ENCODE data around the gene NOD2. TPM values are rescaled to one million over a fixed set of nuclear protein-coding genes. Genes with fewer than 3 reads are reported as not detected.

The NOD2 gene
- total RNA-seq: 15.4 TPM

DNA sequence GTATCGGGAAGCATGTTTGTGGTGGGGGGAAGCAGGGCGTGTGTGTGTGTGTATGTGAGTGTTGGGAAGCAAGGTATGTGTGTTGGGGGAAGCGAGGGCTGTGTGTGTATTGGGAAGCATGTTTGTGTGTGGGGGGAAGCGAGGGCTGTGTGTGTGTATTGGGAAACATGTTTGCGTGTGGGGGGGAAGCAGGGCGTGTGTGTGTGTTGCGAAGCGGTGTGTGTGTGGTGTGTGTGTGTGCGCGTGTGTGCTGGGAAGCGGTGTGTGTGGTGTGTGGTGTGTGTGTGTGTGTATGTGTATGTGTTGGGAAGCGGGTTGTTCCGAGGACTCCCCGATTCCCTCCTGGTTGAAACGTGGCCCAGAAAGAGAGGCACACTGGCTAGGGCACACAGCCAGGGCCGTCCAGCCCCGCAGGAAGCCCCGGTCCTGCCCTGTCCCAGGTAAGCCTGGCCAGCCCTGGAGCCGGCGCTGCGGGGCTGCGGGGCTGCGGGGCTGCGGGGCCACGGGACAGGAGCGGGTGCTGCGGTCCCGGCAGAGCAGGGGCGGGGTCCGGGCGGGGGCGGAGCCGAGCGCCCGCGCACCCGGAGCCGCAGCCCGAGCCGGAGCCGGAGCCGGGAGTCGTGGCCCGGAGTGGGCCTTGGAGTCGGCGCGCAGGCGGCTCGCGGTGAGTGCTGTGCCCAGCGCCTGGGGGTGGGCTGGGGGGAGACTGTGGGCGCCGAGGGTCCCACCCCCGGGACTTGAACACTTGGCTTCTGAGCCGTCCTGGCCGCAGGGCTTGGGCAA, at the start of gene NOD2:
Gene NOD2, plus strand, starts transcription at position 608 of the 783 bp plus-strand sequence. CDS start 5,890 bp downstream, outside the sequence.
- ATAC-seq: peak; percentile 40

DNA sequence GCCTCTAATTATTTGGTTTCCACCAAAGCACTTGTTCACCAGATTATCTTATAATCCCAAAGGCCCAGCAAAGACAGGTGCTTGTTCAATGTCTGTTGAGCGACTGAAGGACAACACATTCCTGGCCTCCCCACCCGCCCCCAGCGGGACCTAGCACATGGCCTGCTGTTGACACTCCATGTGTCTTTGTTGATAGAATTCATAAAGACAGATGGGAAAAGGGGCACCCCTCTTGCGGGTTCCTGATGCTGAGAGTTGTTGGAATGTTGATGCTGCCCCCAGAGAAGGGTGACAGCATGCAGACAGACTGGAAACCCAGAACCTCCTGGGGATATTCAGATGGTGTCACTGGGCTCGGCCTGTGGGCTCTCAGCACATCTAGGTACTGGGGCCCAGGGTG, 49.2 kb upstream of the NOD2 start:
- no peak for ATAC-seq

DNA sequence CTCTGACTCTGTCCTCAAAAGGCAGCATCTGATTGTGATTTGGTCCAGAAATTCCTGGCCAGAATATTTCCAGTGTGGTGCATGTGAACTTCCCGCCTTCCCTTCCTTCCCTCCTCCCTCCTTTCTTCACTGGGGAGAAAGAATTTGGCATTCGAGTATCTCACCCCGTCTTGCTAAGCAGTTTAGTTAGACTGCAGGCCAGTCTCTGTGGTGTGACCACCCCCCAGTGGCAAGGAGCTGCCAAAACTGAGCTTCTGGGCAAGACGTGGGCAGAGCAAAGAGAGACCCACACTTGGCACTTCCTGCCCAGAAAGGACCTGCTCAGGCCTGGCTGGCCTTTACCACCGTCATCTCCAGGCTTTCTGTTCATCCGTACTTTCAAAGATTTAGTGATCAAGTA, 48.7 kb upstream of the NOD2 start:
- peak; percentile 42 for ATAC-seq

DNA sequence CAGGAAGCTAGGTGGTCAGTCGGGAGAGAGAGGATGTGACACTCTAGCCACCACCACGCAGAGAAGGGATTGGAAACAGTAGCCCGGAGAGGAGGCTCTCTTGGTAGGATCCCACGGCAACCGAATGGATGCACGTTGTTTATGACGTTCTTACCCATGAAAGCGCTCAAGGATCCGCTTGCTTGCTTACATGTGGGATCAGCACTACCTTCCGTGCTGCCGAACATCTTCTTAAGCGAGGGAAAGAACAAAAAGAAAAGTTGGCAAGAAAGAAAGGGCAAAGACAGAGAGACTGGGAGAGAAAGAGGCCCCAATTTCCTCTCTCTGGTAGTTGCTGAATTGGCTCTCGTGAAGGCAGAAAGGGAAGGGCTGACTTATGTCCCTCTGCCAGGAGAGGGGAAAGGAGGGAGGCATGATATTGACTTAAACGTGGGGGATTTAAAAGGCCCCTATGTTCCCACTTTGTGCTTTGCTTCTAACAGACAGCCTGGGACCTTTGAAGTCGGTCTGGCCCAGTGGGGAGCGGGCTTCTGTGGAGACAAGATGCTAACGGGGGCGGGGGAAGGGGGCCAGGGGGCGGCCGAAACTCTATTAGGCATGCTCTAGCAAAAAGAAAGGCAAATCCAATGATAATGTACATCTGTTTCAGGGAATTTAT, 47.7 kb upstream of the NOD2 start:
- no peak for ATAC-seq

DNA sequence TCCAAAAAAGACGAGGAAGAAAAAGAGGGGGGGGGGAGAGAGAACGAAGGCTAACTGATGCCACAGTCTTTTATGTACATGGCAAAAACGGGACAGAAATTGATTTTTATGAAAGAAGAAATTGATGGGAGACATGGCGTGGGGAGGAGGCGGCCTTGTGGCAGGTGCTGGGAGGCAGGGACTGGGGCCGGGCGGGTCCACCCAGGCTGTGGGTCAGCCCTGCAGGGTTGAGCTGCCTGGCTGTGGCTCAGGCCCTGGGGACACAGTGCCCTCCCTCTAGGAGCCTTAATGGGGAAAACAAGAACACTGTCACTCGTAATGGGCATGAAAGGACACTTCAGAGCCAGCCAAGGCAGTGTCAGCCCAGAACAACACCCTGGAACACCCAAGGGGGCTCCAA, 47.1 kb upstream of the NOD2 start:
- no peak for ATAC-seq

DNA sequence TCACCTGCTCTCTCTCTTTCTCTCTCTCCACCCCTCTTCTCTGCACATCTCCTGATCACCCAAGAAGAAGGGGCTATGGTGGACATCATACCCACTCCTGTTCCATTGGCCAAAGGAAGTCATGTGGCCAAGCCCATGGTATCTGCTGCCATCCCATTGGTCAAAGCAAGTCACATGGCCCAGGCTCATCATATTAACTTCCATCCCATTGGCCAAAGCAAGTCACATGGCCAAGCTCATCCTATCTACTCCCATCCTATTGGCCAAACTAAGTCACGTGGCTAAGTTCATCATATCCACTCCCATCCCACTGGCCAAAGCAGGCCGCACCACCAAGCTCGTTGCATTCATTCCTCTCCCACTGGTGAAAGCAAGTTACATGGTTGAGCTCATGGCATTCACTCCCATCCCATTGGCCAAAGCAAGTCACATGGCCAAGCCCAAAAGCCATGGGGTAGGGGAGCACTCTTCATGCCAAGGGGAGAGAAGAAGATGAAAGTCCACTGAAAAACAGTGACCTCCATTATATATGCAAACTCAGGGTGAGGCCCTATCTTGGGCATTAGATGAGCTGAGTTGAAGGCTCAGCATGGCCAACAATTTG, 41.5 kb upstream of the NOD2 start:
- no peak for ATAC-seq

GRCh38 chr16:50652836-50653425, 40.5 kb upstream of the NOD2 start:
- ATAC-seq: no peak

GRCh38 chr16:50653633-50654519, 39.5 kb upstream of the NOD2 start:
- no peak for ATAC-seq

GRCh38 chr16:50655558-50656055, 37.8 kb upstream of the NOD2 start:
- ATAC-seq: no peak

DNA sequence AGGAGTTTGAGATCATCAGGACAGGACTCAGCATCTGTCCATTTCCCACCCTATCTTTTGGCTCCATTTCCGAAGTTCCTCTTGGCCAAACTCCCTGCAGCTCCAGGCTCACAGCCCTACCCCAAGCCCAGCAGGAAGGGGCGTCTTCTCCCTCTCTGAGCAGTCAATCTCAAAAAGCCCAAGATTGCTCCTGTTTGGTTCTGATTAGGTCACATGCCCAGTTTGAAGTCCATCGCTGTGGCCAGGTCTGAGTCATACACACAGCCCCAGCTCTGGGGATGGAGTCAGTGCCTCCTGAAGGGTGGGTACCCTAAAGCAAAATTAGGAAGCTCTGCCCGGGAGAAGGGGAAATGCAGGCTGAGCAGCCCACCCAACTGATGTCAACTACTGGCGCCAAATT, 36.2 kb upstream of the NOD2 start:
- no peak for ATAC-seq

- no peak for ATAC-seq
Observed at GRCh38 chr16:50659806-50660205, 33.6 kb upstream of the NOD2 start.

DNA sequence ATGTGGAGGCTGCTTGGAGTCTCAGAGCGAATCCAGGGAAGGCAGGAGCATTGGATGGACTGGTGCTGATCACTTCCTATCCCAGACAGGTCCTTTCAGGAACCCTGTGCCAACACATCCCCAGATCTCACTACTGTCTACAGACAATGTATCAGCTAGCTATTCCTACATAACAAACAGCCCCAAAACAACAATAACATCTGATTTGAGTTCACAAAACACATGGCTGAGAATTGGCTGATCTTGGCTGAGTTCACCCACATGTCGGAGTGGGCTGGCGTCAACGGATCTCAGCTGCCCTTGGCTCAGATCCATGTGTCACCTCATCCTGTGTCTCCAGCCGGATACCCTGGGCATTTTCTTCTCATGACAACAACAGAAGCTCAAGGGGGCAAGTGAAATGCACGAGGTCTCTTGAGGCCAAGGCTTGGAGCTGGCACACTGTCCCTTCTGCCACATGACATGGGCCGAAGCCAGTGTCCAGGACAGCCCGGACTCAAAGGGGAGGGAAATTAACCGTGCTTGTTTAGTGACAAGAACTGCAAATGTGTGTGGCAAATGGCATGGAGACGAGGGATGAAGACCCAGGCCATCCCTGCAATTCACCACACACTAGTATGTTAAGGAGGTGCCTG, 31.0 kb upstream of the NOD2 start:
- no peak for ATAC-seq

- ATAC-seq: no peak
Observed at GRCh38 chr16:50664270-50664669, 29.1 kb upstream of the NOD2 start.

DNA sequence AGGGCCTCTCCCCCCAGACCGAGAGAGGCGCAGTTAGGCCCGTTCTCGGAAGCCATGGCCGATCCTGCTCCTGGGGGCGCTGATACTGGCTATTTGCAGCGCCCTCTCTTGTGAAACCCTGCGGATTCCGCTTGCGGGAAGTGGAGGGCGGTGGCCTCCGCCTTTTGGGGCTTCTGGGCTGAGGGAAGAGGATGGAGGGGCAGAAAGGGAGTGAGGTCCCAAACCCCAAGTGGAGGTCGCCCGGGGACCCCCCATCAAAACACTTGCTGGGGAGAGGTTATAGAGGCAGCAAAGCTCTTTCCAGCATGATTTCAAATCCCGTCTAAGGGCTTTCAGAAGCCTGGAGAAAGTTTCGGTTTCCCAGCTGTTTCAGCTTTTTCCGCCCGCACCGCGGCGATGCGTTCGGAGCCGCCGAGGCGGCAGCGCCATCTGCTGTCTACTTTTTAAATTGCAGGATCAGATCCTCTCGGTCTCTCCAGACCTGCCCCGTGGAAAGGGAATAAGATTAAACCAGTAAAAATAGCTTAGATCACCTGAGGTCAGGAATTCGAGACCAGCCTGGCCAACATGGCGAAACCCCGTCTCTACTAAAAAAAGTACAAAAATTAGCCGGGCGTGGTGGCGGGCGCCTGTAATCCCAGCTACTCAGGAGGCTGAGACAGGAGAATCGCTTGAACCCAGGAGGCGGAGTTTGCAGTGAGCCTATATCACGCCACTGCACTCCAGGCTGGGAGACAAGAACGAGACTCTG, 28.1 kb upstream of the NOD2 start:
- peak; percentile 56 for ATAC-seq

- ATAC-seq: peak; percentile 16
Observed at GRCh38 chr16:50666658-50667496, 26.5 kb upstream of the NOD2 start.

GRCh38 chr16:50667497-50668367, 25.7 kb upstream of the NOD2 start:
- peak; percentile 49 for ATAC-seq

DNA sequence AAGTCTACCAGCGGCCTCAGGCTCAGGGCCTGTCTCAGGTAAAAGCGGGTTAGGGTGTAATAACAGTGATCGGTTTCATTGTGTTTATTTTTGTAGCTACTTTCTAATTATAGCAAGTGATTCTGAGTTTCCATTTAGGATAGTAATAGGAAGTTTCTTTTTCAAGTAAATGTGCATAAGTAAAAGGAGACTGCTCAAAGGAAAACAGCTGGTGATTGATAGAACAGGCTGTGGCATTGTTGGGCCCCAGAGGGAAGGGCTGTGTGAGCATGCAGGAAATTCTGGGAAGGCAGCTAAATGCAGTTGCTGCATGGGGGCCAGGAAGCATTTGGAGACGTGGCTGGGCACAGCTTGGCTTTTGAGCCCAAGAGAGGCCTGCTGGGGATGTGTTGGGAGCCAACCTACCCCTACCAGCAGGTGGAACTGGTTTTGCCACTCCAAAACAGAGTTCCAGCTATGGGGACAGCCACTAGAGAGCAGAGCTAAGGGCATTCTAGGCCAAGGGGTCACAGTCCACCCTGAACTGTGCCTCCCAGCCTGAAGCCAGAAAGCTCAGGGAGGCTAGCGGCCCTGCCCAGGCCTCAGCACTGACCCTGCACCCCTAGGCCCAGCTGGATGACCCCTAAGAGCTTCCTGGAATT, 24.9 kb upstream of the NOD2 start:
- peak; percentile 60 for ATAC-seq

- no peak for ATAC-seq
Observed at GRCh38 chr16:50669741-50670140, 23.7 kb upstream of the NOD2 start.
